Measurements from ENCODE around the gene ZNF280B.
A peak's percentile ranks its signal among the peaks of the same experiment; 100 is the strongest.

The ZNF280B gene, protein sequence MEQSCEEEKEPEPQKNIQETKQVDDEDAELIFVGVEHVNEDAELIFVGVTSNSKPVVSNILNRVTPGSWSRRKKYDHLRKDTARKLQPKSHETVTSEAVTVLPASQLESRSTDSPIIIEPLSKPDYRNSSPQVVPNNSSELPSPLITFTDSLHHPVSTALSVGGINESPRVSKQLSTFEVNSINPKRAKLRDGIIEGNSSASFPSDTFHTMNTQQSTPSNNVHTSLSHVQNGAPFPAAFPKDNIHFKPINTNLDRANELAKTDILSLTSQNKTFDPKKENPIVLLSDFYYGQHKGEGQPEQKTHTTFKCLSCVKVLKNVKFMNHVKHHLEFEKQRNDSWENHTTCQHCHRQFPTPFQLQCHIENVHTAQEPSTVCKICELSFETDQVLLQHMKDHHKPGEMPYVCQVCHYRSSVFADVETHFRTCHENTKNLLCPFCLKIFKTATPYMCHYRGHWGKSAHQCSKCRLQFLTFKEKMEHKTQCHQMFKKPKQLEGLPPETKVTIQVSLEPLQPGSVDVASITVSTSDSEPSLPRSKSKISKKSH

DNA sequence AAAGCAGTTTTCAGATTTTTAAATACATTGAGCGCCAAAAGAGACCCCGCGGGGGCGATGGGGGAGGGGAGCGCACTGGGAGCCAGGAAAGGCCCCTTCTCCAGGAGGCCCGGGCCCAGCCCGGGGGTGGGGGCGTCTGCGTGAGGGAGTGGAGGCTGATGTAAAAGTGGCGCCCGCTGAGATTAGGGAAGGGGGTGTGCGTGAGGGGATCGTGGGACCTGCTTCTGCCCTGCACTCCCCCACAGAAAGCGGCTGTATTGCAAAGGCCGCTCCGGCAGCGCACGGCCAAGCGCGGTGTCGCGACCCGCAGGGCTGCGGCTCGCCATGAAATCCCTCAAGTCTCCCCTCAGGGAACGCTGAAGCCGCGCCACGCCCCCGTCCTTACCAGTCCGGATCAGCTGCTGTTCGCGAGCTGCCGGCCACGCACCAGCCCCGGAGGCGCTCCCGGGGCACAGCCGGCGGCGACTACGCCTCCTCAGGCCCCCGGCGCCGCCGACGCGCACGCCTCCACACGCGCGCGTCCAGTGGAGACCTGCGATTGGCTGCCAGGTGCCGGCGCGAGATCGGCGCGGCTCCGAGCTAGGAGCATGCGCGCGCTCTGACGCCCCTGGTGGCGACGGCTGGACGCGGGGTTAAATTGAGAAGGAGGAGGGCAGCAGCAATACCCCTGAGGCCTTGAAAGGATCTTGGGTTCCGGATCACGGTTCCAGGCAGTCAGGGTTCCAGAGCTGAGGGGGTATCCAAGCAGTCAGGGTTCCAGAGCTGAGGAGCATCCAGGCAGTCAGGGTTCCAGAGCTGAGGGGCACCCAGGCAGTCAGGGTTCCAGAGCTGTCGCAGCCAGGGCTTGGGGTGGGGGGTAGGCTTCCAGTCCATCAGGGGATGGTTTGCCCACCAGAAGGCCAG is at the start of gene ZNF280B:
Gene ZNF280B, minus strand, starts transcription at position 469 of the 903 bp plus-strand sequence. CDS start 19,344 bp downstream, outside the sequence.
- ATAC-seq, result peak; percentile 96 to 98

DNA sequence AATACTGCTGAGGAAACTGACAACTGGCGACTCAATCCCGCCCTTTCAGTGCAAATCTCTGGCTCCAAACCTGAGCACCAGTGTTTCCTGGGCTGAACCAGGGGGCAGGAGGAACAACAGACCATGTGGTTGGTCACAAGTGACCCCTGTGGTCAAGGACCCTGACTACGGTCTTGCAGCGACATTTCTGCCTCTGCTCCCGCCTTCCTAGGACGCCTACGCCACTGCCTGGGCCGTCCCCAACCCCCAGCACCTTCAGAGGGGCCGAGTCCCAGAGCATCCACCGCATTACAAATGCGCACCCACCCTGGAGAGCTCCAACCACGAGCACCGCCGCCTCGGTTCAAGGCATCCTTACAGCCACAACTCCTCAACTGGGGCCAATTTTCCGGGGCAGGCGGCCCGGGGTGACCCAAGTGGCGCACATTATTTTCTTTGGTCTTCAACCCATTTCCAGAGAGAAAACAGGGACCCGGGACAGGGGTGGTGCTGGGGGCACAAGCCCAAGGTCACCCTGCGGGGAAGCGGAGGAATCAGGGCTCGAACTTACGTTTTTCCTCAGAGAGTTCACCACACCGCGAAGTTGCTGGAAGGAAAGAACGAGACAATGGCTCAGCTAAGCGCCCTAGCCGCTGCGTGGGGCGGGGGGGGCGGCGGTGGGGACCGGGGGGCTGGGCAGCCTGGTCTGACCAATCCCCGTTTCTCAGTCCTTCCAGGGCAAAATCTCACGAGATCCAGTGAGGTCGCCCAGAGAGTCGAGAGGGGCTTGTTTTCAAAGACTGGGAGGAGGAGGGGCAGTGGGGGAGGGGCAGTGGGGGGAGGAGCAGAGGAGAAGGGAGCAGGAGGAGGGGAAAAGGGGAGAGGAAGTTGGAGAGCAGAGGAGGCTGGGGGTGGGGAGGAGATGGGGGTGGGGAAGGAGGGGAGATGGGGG is 48.7 kb upstream of the ZNF280B start:
- no peak for ATAC-seq

GRCh38 chr22:22556578-22556977 is 48.0 kb upstream of the ZNF280B start:
- ATAC-seq, result no peak

GRCh38 chr22:22555596-22555995 is 47.1 kb upstream of the ZNF280B start:
- no peak for ATAC-seq

- no peak for ATAC-seq
Observed at GRCh38 chr22:22554587-22555284, 46.2 kb upstream of the ZNF280B start.

- ATAC-seq, result no peak
Observed at GRCh38 chr22:22553735-22554586, 45.4 kb upstream of the ZNF280B start.

- ATAC-seq, result no peak
Observed at GRCh38 chr22:22553141-22553540, 44.6 kb upstream of the ZNF280B start.

DNA sequence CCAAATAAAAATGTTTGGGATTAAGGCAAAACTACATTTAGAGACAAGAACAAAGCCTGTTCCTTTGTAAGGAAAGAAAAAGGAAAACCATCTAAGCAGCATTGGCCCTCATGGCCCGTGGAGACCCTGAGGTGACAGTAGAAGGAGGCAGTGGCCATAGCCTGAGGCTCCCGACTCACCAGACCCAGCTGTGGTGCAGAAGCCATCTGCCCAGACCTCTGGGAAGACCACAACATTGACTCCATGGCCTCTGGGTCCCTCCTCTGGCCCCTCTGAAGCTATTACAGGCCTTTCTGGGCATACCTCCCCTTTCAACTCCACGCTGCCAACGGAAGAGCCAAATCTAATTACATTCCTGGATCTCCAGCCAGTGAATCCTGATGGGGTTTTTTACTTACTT is 44.1 kb upstream of the ZNF280B start:
- ATAC-seq, result no peak

DNA sequence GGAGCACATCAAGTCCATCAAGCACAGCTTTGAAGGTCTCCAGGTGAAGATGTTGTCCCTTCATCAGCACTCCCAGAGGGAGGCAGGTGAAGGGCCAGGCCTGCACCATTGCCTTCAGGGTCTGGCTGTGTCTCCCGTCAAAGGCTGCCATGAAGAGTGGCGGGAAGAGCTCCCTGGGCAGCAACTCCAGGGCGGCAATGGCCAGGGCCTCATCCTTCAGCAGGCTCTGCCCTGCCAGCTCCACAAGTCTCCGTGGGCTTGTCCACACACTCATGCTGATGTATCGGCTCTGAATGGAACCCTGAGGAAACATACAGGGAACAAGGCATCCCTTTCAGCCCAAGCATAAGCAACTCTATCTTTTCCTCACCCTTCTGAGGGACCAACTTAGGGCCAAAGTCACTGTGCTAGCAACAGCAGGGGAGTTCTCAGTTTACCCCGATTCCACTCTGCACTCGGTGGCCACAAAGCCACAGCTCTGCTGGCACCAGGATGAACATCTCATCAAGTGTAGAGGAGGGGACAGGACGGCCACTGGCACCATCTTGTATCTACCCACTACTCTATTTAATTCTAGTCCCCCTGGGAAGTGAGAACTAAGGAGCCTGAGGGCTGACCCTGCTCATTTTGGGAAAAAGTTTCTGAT is 42.4 kb upstream of the ZNF280B start:
- ATAC-seq, result no peak

DNA sequence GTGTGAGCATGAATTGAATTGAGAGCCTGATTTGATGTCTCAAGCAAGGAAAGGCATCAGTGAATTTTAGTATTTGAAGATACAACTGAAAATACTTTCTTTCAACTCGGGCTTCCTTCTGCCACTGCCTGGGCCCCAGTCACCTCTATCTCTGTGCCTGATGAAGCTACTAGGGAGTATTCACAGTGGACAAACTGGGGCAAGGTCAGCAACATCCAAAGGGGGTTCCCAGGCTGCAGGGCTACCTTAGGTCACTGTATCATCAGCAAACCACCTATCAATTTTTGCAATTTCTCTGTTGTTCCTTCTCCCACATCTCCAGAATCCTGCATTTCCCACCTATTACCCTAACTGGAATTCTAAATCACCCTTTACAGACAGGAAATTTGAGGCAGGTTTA is 40.4 kb upstream of the ZNF280B start:
- ATAC-seq, result no peak

- ATAC-seq, result no peak
Observed at GRCh38 chr22:22548317-22548716, 39.8 kb upstream of the ZNF280B start.

DNA sequence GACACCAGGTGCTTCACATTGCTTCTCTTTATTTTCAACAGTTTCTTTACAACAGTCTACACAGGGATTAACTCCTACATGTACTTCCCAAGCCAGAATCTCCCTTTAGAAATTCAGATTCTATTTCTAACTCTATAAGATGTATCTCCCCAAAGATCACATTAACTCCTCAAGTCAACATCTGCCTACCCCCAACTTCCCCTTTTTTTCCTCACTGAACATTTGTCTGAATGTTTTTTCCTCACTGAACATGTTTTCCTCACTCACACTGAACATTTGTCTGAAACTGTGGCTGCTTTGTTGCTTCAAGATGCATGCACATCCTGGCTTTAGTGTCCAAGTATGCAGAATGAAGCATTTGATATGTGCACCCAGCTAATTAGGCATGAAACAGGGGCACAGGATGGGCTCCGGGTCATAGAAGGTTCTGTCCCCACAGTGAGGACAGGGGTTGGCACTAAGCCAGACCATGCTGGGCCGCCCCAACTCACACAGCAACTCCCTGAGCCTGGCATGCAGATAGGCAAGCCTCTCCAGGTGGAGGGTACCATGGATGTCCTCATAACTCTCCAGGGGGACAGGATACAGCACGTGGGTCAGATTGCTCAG is 39.3 kb upstream of the ZNF280B start:
- no peak for ATAC-seq

DNA sequence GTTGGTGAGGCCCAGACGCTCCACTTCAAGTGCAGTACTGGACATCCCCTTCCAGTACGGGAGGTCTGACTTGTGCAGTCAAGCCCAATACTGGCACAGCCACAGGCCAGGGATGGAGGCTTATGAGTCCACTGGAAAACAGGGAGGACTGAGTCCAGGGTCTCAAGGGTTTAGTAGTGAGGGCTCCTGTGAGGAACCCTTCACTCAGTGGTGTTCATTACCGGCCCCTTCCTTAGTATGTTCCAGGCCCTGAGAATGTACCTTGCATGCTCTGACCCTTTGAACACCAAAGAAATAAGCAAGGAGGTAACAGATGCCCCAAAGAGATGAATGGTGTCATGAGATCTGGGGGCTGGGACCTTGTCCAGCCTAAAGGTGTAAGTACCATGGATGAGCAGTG is 38.7 kb upstream of the ZNF280B start:
- ATAC-seq, result no peak

GRCh38 chr22:22546490-22546889 is 37.9 kb upstream of the ZNF280B start:
- ATAC-seq, result no peak

DNA sequence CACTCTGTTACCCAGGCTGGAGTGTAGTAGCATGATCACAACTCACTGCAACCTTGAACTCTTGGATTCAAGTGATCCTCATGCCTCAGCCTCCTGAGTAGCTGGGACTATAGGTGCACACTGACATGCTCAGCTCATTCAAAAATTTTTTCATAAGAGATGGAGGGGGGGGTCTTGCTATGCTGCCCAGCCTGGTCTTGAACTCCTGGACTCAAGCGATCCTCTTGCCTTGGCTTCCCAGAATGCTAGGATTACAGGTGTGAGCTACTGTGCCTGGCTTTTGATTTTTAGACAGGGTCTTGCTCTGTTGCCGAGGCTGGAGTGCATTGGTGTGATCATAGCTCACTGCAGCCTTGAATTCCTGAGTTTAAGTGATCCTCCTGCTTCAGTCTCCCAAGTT is 36.5 kb upstream of the ZNF280B start:
- no peak for ATAC-seq

GRCh38 chr22:22538226-22538989 is 29.9 kb upstream of the ZNF280B start:
- ATAC-seq, result no peak

DNA sequence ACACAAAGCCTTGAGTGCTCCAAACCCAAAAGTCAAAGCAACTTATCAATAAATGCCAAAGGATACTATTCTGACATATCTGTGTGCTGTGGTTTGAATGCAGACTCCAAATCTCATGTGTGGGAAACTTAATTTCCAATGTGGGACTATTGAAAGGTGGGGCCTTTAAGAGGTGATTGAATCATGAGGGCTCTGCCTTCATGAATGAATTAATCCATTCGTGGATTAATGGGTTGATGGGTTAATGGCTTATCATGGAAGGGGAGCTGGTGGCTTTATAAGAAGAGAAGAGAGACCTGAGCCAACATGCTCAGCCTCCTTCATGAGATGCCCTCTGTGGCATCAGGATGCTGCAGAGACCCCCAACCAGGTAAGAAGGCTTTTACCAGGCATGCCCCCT is 28.4 kb upstream of the ZNF280B start:
- ATAC-seq, result no peak

GRCh38 chr22:22536515-22536914 is 28.0 kb upstream of the ZNF280B start:
- ATAC-seq, result no peak

GRCh38 chr22:22535662-22536061 is 27.1 kb upstream of the ZNF280B start:
- no peak for ATAC-seq

Data from activated CD4-positive, CD25-positive, alpha-beta regulatory T cell treated with anti-CD3 and anti-CD28 coated beads, Interleukin-2, amount 50 U/mL, for 24 hours (primary cell).